ENCODE measurements around the gene JRKL.

GRCh38 chr11:96385187-96385586, 4.6 kb upstream of the JRKL start:
- no peak for TF ChIP-seq CTCF (IDR thresholded peaks at IDR 0.05; ENCODE audit: low read length)
- TF ChIP-seq EZH2 (optimal IDR thresholded peaks at IDR 0.05; ENCODE audit: low read depth, low read length): no peak
- TF ChIP-seq EZH2phosphoT487 (IDR thresholded peaks at IDR 0.05; ENCODE audit: low read length): no peak

All from MM.1S (cell line).